ENCODE data around the gene STOML1.
A peak's percentile ranks its signal among the peaks of the same experiment; 100 is the strongest.
"Not testable (repeated sequence)": the region's sequence is repeated elsewhere in the genome, so short reads cannot be mapped to it uniquely, and the experiment has no call there.

STOML1 gene

DNA sequence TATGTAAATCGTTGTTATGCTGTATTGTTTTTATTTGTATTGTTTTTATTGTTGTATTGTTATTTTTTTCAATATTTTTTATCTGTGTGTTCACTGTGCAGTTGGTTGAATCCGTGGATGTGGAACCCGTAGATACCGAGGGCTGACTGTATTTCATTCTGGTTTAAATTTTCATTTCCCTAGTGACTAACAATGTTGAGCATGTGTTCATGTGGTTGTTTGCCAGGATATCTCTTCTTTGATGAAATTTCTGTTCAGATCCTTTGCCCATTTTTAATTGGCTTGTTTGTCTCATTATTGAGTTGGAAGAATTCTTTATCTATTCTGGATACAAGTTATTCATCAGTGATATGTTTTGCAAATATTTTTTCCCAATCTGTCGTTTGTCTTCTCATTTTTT is 29.7 kb downstream of the STOML1 start:
- no peak for DNase-seq (ENCODE audit: low read depth, low spot score)

DNA sequence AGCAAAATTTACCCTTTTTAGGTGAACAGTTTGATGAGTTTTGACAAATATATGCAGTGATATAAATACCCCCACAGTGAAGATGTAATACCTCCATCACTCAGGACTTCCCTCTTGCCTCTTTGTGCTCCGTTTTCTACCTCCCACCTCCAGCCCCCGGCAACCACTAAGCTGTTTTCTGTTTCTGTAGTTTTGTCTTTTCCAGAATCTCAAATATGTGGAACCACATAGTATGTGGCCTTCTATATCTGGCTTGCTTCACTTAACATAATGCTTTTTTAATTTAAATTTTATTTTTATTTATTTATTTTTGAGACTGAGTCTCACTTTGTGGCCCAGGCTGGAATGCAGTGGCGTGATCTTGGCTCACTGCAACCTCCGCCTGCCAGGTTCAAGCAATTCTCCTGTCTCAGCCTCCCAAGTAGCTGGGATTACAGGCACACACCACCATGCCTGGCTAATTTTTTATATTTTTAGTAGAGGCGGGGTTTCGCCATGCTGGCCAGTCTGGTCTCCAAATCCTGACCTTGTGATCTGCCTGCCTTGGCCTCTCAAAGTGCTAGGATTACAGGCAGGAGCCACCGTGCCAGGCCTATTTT is 31.5 kb downstream of the STOML1 start:
- not testable (repeated sequence) for DNase-seq (ENCODE audit: low read depth, low spot score)

DNA sequence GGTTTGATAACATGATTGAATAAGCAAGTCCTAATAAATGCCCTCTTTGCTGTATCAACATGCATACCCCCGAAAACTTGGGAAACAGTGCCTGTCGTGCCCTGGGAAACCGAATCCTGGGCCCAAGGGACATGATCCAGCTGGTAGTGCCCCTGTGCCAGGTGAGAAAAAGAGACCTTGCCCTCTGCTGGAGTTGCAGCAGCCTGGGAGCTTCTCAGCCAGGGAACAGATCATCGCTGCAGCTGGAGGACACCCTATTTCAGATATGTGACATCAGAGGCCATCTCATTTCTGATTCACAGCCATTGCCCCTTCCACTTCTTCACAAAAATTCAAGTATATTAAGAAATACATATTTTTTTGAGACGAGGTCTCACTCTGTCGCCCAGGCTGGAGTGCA is 32.3 kb downstream of the STOML1 start:
- no peak for DNase-seq (ENCODE audit: low read depth, low spot score)

DNA sequence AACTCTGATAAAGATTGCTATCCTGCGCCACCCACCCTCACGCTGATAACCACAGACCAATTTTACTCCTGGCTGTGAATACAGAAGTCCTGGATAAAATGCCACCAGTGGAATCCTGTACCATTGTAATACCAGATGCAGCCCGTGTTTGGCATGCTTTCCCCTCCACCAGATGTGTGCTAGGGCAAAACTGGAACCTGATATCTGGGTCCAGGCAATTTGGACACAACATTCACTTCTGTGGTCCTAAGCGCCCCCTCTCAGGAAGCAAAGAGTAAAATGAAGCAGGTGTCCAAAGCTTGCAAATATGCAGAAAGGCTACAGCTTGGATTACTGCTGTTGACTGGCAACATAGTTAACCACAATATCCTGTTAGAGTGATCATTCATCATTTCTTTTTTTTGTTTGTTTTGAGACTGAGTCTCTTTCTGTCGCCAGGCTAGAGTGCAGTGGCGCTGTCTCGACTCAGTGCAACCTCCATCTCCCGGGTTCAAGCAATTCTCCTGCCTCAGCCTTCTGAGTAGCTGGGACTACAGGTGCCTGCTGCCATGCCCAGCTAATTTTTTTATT is 33.0 kb downstream of the STOML1 start:
- no peak for DNase-seq (ENCODE audit: low read depth, low spot score)

DNA sequence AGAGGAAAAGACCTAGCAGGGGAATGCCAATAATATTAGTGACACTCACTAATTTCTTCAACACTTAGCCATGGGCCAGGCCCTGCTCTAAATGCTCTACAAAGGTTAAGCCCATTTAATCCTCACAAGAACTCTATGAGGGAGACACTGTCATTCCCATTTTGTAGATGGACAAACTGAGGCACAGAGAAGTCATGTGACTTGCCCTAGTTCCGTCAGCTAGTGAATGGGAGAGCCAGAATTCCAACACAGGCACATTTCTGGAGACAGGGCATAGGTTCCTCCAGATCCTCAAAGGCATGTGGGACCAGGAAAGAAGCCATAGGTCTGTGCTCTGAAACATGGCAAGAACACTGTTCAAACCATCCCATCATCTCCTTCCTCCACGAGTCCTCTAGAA is 34.3 kb downstream of the STOML1 start:
- no peak for DNase-seq (ENCODE audit: low read depth, low spot score)

DNA sequence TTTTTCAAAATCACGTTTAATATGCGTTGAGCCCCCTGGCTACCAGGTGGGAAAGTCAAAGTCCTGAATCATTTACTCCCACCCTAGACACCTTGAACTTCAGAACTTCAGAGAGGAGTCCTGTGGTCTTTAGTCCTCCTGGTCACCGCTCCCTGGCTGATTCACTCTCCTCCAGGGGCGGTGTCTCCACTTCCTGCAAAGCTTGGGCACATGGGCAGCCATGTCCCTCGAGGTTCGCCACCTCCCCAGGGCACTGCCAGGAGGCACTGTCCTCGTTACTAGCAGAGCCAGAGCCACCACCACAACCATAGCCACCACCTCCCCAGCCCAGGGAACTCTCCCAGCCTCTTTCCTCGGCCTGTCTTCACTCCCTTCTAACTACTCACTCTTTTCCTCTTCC is 34.8 kb downstream of the STOML1 start:
- no peak for DNase-seq (ENCODE audit: low read depth, low spot score)

DNA sequence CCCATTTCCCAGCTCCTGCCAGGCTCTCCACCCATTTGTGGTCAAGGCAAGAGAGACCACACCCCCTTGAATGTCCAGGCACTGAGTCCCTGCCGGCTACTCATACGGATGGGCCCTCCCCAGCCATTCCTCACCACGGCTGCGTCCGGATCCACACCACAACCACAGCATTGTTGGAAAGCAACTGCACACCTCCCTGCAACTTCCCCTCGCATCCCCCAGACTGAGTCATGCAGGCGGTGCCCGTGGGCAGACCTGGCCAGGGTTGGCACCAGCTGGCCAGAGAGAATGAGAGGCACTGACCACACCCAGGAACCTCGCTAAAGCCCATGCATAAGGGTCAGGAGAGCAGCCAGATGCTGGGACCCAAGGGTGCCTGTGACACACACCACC is 35.4 kb downstream of the STOML1 start:
- DNase-seq (ENCODE audit: low read depth, low spot score) = no peak

DNA sequence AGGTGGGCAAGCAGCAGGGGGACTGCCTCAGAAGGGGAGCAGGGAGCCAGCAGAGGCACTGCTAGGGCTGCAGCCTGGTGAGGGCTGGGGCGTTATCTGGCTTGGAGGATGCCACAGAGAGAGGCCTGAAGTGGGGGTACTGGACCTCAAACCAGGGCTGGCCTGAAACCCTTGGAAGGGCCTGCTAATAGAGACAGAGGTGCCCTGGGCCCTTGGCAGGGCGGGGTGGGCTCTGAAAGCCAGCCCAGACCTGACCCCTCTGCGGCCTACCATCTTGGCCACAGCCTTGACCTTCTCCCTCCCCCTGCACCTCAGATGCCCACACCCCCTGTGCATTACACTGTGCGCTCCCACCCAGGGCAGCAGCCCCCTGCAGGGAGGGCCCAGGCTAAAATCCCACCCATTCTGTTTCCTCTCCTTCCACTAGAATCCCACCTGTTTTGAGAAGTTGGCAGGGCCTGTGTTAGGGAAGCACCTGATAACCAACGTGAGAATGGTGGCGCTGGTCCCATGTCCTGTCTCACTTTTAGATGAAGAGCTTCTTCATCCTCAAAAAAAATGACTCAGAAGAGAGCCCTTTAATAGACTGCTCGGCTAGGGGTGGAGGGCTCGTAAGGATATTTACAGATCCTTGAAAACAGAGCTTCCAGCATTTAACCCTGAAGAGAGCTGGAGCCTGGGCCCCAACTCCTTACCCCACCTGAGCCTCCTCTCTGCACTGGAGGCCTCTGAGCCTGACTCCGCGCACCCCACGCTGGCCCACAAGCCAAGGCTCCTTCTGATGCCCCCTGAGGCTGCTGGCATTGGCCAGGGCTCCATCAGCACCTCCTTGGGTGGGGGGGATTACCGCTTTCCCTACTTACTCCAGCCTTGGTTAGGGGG is 36.0 kb downstream of the STOML1 start:
- no peak for DNase-seq (ENCODE audit: low read depth, low spot score)

DNA sequence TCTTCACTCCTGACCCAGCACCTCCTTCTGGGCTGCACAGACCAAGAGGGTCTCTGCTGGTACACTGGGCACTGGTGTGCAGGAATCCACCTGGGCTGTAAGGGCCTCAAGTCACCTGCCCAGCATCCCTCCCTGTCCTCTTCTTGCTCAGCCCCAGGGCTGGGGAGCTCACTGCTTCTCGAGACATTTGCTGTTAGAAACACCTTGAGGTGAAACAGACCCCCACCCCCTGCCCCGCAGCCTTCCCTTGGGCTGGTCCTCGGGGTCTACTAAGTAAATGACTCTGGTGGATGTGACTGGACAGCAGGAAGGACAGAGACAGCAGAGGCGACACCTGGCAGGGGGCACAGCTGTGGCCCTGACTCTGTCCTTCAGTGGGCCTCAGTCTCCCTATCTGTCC is 36.8 kb downstream of the STOML1 start:
- no peak for DNase-seq (ENCODE audit: low read depth, low spot score)

DNA sequence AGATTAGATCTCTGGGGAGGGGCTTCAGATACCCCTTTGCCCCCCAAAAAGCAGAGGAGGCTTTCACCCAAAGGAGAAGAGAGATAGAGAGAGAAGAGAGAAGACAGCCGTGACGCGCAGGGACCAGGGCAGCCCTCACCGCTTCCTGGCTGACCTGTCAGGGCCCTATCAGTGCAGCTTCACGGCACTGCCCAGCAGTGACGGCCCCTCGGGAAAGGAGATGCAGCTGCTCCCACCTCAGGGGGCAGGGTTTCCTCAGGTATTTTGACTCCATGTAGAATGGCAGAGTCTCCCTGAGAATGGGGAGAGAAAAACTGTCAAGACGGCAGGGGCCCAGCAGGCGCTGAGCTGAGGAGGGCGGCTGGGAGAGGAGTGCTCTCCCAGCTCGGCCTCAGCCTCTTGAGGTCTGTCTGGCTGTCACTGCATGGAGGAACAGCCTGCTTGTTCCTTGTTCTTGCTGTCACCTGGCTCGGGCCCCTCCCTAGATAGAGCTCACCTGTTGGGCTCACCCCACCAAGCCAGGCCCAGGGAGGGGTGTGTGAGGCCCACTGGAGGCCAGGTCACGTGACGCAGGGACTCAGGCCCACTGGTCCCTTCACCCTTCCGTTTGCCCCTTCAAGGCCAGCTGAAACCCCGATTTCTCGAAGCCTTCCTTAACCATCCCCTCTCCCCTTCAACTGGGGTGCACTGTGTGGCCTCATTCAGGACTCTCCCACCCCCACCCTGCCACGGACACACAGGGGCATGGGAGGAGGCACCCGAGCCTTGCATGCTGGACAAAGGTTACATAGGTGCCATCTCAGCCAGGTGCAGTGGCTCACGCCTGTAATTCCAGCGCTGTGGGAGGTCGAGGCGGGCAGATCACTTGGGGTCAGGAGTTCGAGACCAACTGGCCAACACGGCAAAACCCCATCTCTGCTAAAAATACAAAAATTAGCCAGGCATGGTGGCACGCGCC is 37.6 kb downstream of the STOML1 start:
- no peak for DNase-seq (ENCODE audit: low read depth, low spot score)

DNA sequence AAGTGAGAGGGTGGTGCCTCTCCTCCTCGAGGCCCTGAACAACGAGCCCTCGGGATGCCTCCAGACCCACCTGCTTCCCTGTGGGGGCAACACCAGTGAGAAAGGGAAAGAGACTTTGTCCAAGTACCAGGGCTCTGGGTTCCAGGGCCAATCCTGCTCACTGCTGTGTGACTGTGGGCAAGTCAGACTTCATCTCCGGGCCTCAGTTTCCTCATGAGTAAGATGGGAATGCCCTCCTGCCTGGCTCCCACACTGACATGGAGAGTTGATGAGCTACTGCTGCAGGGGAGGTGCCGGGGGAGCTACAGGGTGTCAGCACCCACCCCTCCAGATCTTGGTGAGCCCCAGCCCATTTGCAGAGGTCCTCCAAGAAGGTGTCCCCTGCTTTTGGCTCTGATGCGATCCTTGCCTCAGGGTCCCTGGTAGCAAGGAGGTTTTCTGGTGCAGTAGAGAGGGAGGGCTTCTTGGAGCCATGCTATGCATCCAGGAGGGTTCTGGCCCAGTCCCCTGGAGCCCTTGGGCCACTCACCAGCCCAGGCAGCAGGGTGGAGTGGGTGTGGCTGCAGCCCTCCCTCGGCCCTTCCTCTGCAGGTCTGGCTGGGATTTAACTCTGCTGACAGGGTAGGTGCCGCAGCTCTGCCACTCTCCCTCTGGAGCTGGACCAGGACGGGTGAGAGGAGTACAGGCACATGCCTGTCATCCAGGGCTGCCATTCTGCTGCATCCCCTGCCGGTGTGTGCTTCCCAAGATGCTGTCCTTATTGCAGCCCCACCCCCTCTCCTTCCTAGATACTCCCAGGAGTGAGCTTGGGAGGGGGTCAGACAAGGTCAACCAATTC is 39.0 kb downstream of the STOML1 start:
- no peak for DNase-seq (ENCODE audit: low read depth, low spot score)

DNA sequence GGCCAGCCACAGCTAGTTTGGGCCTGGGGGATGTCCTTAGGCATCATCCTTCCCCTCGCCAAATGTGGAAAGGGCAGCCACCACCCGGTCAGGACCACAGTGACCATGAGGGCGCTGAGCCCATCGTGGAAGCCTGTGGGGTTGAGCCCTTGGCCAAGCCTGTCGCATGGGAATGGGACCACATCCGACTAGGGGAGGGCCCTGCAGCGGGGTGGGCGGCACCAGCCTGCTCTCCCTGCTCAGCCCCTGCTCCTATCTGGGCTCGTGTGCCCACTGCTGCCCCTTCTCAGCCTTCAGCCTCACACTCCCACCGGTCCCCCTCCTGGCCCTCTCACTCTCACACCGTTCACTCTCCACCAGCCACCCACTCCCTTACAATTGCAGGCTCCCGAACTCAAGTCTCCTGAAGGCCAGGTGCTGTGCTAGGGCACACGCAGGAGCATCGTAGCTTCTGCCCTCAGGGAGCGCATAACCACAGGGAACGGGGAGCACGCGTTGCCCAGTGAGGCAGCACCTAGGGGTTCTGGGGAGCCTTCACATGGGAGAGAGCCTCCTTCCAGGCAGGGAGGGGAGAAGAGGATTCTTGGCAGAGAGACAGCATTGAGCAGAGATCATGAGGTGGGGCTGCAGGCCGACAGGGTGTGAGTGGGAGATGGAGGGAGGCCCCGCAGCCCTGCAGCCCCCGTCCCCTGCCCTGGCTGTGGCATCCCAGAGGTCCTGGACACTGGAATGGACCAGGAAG is 39.8 kb downstream of the STOML1 start:
- no peak for DNase-seq (ENCODE audit: low read depth, low spot score)

DNA sequence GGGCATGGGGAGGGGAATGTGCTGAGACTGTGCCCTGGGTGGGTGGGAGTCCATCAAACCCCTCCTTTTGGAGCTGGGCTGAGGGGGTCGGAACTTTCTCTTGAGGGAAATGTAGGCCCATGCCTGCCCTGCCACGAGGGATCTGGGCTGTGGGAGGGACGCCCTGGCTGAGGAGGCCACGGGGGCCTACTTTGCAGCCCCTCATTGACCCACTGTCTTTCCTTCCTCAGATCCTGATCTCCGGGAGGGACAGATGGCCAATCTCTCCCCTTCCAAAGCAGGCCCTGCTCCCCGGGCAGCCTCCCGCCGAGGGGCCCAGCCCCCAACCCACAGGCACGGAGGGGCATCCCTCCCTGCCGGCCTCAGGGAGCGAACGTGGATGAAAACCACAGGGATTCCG is 40.5 kb downstream of the STOML1 start:
- DNase-seq (ENCODE audit: low read depth, low spot score) = no peak

DNA sequence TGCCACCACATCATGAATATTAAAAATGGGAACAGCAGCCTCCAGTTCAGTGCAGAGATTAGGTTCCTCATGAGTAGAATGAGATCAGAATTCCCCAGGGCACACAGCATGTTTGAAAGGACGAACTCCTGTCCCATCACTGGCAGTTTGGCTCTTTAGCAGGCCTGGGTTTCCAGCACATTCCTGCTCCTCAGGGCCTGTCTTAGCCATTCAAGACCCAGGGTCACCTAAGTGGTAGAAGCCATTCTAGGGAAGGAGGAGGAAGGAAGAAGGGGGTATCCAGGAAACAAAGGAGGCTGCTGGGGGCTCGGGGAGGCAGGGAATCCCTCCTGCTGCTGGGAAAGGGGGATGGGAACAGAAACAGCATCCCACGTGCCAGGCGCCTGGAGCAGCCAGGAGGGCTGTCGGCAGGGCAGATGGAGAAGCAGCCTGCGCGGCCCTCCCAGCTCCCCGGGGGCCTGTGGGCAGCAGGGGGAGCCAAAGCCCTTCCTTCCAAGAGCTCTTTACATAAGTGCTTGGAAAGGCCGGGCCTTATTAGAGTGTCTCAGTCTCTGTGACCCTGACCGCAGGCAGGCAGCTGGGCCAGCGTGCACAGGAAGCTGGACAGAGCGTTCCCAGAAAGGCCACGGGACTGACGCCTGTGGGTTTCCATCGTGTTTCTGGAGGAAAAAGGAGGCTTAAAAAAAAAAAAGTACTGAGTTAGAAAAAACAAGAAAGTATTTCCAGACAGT is 41.1 kb downstream of the STOML1 start:
- peak; percentile 97 for DNase-seq (ENCODE audit: low read depth, low spot score)

DNA sequence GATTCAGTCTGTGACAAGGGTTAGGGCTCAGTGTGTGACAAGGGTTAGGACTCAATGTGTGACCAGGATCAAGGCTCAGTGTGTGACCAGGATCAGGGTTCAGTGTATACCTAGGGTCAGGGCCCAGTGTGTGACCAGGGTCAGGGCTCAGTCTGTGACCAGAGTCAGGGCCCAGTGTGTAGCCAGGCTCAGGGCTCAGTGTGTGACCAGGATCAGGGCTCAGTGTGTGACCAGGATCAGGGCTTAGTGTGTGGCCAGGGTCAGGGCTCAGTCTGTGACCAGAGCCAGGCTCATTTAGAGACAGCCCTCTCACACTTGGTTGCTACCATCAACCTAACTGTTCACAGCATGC is 41.6 kb downstream of the STOML1 start:
- no peak for DNase-seq (ENCODE audit: low read depth, low spot score)

DNA sequence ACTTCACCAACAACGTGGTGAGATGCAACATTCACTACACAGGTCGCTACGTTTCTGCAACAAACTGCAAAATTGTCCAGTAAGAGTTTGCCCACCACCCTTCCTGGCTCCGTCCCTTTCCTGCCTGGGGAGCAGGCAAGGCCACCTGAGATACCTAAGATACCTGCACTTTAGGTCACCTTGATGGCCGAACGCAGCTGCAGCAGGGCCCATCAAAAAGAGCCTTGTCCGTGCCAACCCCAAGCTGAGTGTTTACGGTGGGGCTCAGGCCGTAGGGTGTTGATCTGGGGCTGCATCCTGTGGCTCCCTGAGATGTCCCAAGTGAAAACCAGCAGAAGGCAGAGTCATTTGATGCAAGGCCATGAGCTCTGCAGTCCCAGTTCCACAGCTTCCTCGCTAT is 42.6 kb downstream of the STOML1 start:
- DNase-seq (ENCODE audit: low read depth, low spot score) = no peak

DNA sequence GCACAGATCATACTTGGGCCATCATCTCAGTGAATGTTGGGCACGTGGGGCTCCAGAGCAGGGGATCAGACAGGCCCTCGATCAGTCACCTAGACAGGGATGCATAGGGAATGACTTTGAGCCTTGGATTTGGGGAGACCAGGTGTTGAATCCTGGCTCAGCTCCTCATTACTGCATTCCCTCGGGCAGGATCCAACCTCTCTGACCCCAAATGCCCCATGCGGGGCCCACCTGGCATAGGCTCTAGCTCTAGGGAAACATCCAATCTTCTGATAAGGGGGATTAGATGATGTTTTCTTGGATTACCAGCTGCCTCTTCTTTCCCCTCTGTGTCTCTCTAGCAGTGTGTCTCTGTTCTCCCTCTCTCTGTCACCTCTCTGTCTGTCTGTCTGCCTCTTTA is 43.1 kb downstream of the STOML1 start:
- no peak for DNase-seq (ENCODE audit: low read depth, low spot score)

DNA sequence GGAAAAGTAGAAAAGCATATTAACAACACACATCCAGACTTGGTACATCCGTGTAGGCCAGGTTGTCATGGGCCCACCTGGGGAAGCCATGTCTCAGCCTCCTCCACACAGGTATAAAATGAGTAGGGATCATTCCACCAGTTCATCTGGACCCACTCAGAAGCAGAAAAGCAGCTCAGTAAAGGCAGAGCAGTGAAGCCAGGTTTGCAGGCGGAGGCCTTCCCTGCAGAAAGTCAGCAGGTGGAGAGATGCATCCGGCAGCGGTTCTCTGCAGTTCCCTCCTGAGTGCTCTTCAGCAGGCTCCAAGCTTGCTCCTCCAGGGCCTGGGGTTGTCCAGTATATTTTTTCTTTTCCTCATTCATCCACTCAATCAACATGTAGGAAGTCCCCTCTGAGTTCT is 43.7 kb downstream of the STOML1 start:
- DNase-seq (ENCODE audit: low read depth, low spot score) = no peak

DNA sequence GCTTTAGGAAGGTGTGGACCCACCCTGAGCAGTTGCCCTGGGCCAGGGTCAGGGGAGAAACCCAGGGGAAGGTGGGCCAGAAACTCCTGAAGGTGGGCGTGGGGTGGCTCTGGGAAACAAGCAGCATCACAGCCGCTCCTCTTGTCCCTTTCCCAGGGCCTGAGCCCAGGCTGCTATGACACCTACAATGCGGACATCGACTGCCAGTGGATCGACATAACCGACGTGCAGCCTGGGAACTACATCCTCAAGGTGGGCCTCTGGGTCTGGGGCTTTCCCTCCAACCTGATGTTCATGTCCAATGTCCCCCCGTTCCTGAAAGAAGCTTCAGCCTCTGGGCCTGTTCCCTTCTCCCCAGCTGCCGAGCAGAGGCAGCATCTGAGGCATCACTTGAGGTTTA is 44.4 kb downstream of the STOML1 start:
- DNase-seq (ENCODE audit: low read depth, low spot score) = no peak

All from smooth muscle cell of the brain vasculature (primary cell).